ENCODE data around the gene PCDHA1.

DNA sequence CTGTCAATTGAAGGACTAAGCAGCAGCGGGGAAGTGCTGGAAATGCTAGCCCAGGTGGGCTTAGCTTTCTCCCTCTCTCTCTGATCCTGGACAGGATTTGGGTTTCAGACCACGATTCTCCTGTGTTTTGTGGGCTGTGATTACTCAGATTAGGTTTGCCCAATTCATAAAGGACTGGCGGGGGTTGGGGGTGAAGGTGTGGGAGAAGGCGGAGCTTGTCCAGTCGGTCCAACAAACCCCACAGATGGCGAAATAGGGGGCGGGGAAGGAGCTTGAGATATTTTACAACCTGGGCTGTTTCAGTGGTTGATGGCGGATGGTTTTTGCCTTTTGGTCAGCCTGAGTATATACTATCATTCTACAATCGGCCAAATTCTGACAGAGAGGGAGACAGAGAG is 215.5 kb downstream of the PCDHA1 start:
- TF ChIP-seq CTCF (conservative IDR thresholded peaks at IDR 0.05; ENCODE audit: low read length) = no peak
- no peak for TF ChIP-seq EZH2phosphoT487 (IDR thresholded peaks at IDR 0.05; ENCODE audit: borderline replicate concordance, low read depth, low read length)
